PC-3 (cell line): ENCODE data around the gene SKOR1. TPM values are rescaled to one million over a fixed set of nuclear protein-coding genes. Genes with fewer than 3 reads are reported as not detected.

ENCODE experiments used
- ATAC-seq: fragments of 200-7000 bp; cut with Tn5 transposase; 2 replicates; pipeline ENCODE4 v1.9.1; 2020; ENCODE audit warnings: mild to moderate bottlenecking, moderate library complexity
- BruUV-seq: library from RNA; stranded (reverse); fragments of 400-500 nt; replicated peaks from 2 replicates; lab custom pipeline; 2021; lab: Mats Ljungman, UMichigan
- CTCF ChIA-PET: fragments of 300-600 bp; sonication (Branson Sonifier 250); formaldehyde crosslinking; loops from one replicate; lab custom pipeline; 2022; ENCODE audit warnings: antibody characterized with exemption; lab: Charles Lee
- POLR2A ChIA-PET: fragments of 300-600 bp; sonication (Branson Sonifier 250); formaldehyde crosslinking; loops from one replicate; lab custom pipeline; 2022; ENCODE audit warnings: antibody characterized with exemption; ENCODE audit not compliant: unreplicated experiment; lab: Charles Lee
- DNase-seq: peaks from one replicate; pipeline ENCODE4 v3.0.0-alpha.2; 2015
- H2AFZ ChIP-seq: fragments of 300-600 bp; sonication (generic); 2 replicates; pipeline ENCODE4 v1.6.0; 2016; ENCODE audit warnings: antibody characterized with exemption, low read length
- H3F3A ChIP-seq: fragments of 300-600 bp; sonication (generic); one replicate; pipeline ENCODE4 v1.6.0; 2017; ENCODE audit warnings: antibody characterized with exemption, low read length, control low read depth, mild to moderate bottlenecking; ENCODE audit not compliant: unreplicated experiment
- H3K27ac ChIP-seq: fragments of 300-600 bp; sonication (generic); 2 replicates; pipeline ENCODE4 v1.5.1; 2016; ENCODE audit warnings: mild to moderate bottlenecking, low read length
- H3K27me3 ChIP-seq: fragments of 300-600 bp; sonication (generic); 2 replicates; pipeline ENCODE4 v1.6.1; 2016; ENCODE audit warnings: low read length, mixed read lengths
- H3K36me3 ChIP-seq: fragments of 300-600 bp; sonication (generic); 2 replicates; pipeline ENCODE4 v1.6.1; 2016; ENCODE audit warnings: low read depth, mixed run types, low read length, mixed read lengths
- H3K4me1 ChIP-seq: fragments of 300-600 bp; sonication (generic); 2 replicates; pipeline ENCODE4 v1.5.1; 2016; ENCODE audit warnings: low read length; ENCODE audit not compliant: insufficient read depth
- H3K4me2 ChIP-seq: fragments of 300-600 bp; sonication (generic); 2 replicates; pipeline ENCODE4 v1.6.0; 2016; ENCODE audit warnings: low read length
- H3K4me3 ChIP-seq: fragments of 300-600 bp; sonication (generic); 2 replicates; pipeline ENCODE4 v1.5.1; 2016; ENCODE audit warnings: mild to moderate bottlenecking, low read length, mixed read lengths
- H3K79me2 ChIP-seq: fragments of 300-600 bp; sonication (generic); 2 replicates; pipeline ENCODE4 v1.6.1; 2017; ENCODE audit warnings: low read length, mixed read lengths
- H3K9ac ChIP-seq: fragments of 300-600 bp; sonication (generic); 2 replicates; pipeline ENCODE4 v1.6.0; 2016; ENCODE audit warnings: mild to moderate bottlenecking, low read length
- H3K9me2 ChIP-seq: fragments of 300-600 bp; sonication (generic); replicated peaks from 2 replicates; pipeline ENCODE4 v1.6.1; 2016; ENCODE audit warnings: mixed run types, low read length, mixed read lengths
- H3K9me3 ChIP-seq: fragments of 300-600 bp; sonication (generic); 2 replicates; pipeline ENCODE4 v1.6.1; 2016; ENCODE audit warnings: low read length, mixed read lengths
- H4K20me1 ChIP-seq: fragments of 300-600 bp; sonication (generic); 2 replicates; pipeline ENCODE4 v1.6.1; 2016; ENCODE audit warnings: low read length, mixed read lengths
- EZH2 ChIP-seq: fragments of 300-600 bp; sonication (generic); IDR thresholded peaks from one replicate; pipeline ENCODE4 v1.6.1; 2017; ENCODE audit warnings: antibody characterized with exemption, mild to moderate bottlenecking, low read length; ENCODE audit not compliant: unreplicated experiment
- EZH2phosphoT487 ChIP-seq: fragments of 300-600 bp; sonication (generic); IDR thresholded peaks from 2 replicates; pipeline ENCODE4 v1.6.1; 2018; ENCODE audit warnings: mild to moderate bottlenecking, antibody characterized with exemption, low read length, borderline replicate concordance
- intact Hi-C: fragments of 100-400 bp; cut with micrococcal nuclease; formaldehyde crosslinking; loops from 2 replicates; pipeline ENCODE4 v1.9.0; 2023
- total RNA-seq: library from RNA; depleted of rRNA; stranded (reverse); fragments of >200 nt; gene quantifications from 2 replicates; pipeline ENCODE4 v1.2.3, GENCODE V29; 2014
- TF ChIP-seq, protein P1 (sequence below): fragments of 300-600 bp; sonication (generic); conservative IDR thresholded peaks from 2 replicates; pipeline ENCODE4 v1.5.1; 2017; ENCODE audit warnings: antibody characterized with exemption, low read depth, mild to moderate bottlenecking, low read length

Gene SKOR1
- total RNA-seq, 1 experiment from 2014 or later, result 0.11 TPM

DNA sequence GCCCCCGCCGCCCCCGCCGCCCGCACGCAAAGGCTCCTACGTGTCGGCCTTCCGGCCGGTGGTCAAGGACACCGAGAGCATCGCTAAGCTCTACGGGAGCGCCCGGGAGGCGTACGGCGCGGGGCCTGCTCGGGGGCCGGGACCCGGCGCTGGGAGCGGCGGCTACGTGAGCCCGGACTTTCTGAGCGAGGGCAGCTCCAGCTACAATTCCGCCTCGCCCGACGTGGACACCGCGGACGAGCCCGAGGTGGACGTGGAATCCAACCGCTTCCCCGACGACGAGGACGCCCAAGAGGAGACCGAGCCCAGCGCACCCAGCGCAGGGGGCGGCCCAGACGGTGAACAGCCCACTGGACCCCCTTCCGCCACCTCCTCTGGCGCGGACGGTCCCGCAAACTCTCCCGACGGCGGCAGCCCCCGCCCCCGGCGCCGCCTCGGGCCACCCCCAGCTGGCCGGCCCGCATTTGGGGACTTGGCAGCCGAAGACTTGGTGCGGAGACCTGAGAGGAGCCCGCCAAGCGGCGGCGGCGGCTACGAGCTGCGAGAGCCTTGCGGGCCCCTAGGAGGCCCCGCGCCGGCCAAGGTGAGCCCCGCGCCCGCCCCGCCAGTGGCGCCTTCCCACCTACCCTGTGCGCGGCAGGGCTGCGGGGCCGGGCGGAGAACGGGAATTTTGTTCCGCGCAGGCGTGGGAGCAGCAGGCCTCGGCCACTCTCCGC lies 2.4 kb downstream of the SKOR1 start:
- Histone ChIP-seq H4K20me1 (no peaks in the 10 kb centered on the region), H3K27me3 (peaks cover 24% of the 10 kb centered on the region), H2AFZ (no peak overlapping the region), H3K79me2 (no peaks in the 10 kb centered on the region), H3K9me3 (no peaks in the 10 kb centered on the region), H3K4me3 (no peak overlapping the region), H3K4me2 (no peak overlapping the region), H3K9me2 (no peaks in the 10 kb centered on the region), H3K9ac (no peak overlapping the region), H3K4me1 (no peaks in the 10 kb centered on the region), H3F3A (no peaks in the 10 kb centered on the region), H3K27ac (no peak overlapping the region), H3K36me3 (no peaks in the 10 kb centered on the region)
- TF ChIP-seq EZH2 (no peak), EZH2phosphoT487 (no peak)
- TF ChIP-seq, protein P1, sequence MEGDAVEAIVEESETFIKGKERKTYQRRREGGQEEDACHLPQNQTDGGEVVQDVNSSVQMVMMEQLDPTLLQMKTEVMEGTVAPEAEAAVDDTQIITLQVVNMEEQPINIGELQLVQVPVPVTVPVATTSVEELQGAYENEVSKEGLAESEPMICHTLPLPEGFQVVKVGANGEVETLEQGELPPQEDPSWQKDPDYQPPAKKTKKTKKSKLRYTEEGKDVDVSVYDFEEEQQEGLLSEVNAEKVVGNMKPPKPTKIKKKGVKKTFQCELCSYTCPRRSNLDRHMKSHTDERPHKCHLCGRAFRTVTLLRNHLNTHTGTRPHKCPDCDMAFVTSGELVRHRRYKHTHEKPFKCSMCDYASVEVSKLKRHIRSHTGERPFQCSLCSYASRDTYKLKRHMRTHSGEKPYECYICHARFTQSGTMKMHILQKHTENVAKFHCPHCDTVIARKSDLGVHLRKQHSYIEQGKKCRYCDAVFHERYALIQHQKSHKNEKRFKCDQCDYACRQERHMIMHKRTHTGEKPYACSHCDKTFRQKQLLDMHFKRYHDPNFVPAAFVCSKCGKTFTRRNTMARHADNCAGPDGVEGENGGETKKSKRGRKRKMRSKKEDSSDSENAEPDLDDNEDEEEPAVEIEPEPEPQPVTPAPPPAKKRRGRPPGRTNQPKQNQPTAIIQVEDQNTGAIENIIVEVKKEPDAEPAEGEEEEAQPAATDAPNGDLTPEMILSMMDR, result no peak
- CTCF ChIA-PET, result no interaction called here
- DNase-seq (no peak), ATAC-seq (no peak)
- POLR2A ChIA-PET, result no interaction called here
- intact Hi-C loops, result no loop called here
- BruUV-seq, result no TSS peak

DNA sequence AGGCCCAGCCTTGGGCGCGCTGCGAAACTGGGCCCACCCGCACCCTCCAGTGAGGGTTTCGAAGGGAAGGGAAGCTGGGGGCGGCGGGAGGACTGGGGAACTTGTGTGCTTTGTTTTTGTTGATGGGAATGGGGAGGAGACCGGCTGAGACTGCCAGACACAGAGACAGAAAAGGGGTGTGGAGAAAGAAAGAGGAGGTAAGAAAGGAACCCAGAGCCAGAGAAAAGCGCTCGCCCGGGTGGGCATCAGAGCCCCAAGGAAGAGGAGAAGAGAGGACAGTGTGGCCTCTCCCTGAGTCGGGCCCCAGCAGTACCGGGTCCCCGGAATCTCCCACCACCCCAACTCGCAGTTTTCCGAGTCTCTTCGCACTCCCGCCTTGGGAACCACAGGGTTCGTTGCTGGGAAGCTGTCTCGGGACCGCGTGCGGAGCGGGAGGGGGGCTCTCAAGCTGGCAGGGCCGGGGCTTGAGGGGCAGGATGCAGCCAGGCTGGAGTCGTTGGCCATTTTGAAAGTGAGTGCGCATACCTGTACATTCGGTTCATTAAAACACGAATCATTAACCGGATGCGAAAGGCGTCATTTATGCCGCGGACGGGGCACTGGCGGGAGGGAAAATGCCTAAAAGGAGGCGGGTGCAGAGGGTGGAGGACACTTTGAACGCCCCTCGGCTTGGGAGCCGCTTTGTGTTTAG lies 3.1 kb downstream of the SKOR1 start:
- H3K4me2 ChIP-seq, result no peak overlapping the region
- no peaks in the 10 kb centered on the region for H3K9me2 ChIP-seq
- H3K9me3 ChIP-seq, result no peaks in the 10 kb centered on the region
- TF ChIP-seq EZH2, result no peak
- no peak for TF ChIP-seq EZH2phosphoT487
- TF ChIP-seq, protein P1, result no peak
- H3K4me1 ChIP-seq, result no peaks in the 10 kb centered on the region
- no peaks in the 10 kb centered on the region for H3K36me3 ChIP-seq
- H2AFZ ChIP-seq, result no peak overlapping the region
- peaks cover 20% of the 10 kb centered on the region for H3K27me3 ChIP-seq
- intact Hi-C loops, result no loop called here
- ChIA-PET CTCF (no interaction called here), POLR2A (no interaction called here)
- no peaks in the 10 kb centered on the region for H4K20me1 ChIP-seq
- no peak overlapping the region for H3K4me3 ChIP-seq
- no peak overlapping the region for H3K9ac ChIP-seq
- H3K27ac ChIP-seq, result no peak overlapping the region
- no peaks in the 10 kb centered on the region for H3K79me2 ChIP-seq
- DNase-seq (no peak), ATAC-seq (no peak)
- H3F3A ChIP-seq, result no peaks in the 10 kb centered on the region
- BruUV-seq, result no TSS peak
